ENCODE data around the gene RIPOR3. TPM values are rescaled to one million over a fixed set of nuclear protein-coding genes. Genes with fewer than 3 reads are reported as not detected.

The RIPOR3 gene
- total RNA-seq, 1 experiment from 2014 or later: 0.46 TPM

DNA sequence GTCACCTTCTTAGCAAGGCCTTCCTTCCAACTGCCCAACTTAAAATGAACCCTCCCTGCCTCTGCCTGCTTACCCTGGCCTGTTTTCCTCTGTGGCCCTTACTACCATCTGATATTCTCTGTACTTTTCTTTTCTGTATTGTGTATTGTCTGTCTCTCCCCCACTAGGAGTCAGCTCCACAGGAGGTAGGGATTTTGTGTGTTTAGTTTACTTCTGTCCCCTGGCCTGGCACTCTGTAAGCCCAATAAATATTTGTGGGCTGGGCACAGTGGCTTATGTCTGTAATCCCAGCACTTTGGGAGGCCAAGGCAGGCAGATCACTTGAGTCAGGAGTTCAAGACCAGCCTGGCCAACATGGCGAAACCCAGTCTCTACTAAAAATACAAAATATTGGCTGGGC, 72.8 kb downstream of the RIPOR3 start:
- Histone ChIP-seq H3K18ac (ENCODE audit: insufficient read length, low read depth, low read length) (no peak overlapping the region), H2BK20ac (ENCODE audit: low read depth, low read length, poor library complexity, severe bottlenecking) (no peak overlapping the region), H3K27ac (ENCODE audit: insufficient read length, low read depth, low read length) (no peak overlapping the region), H3K9me3 (ENCODE audit: control insufficient read depth, low read depth, low read length) (no peaks in the 10 kb centered on the region), H2AFZ (ENCODE audit: low read length) (no peak overlapping the region), H3K4me2 (ENCODE audit: insufficient read depth, insufficient read length, low read length) (no peak overlapping the region), H4K91ac (ENCODE audit: insufficient read length, low read depth, low read length) (no peak overlapping the region), H3K23ac (ENCODE audit: insufficient read length, low read depth, low read length) (no peak overlapping the region), H3K79me2 (ENCODE audit: insufficient read depth, low read length) (no peaks in the 10 kb centered on the region), H3K79me1 (ENCODE audit: insufficient read depth, low read depth, low read length, poor library complexity, severe bottlenecking) (no peaks in the 10 kb centered on the region), H2BK120ac (ENCODE audit: low read depth, low read length, poor library complexity, severe bottlenecking) (no peak overlapping the region), H3T11ph (ENCODE audit: low read length) (no peak overlapping the region), H2BK15ac (ENCODE audit: low read depth, low read length) (no peak overlapping the region), H3K4me1 (ENCODE audit: insufficient read depth, low read length) (no peaks in the 10 kb centered on the region), H2BK5ac (ENCODE audit: insufficient read length, low read length) (no peak overlapping the region), H3K9ac (ENCODE audit: extremely low read depth, insufficient read length, low read length) (no peak overlapping the region), H3K27me3 (ENCODE audit: insufficient read depth, low read length) (no peaks in the 10 kb centered on the region), H3K4ac (ENCODE audit: low read depth, low read length) (no peak overlapping the region), H3K23me2 (ENCODE audit: insufficient read length, low read depth, low read length, poor library complexity, severe bottlenecking) (no peaks in the 10 kb centered on the region), H2AK5ac (ENCODE audit: insufficient read length, low read length) (no peak overlapping the region), H4K20me1 (ENCODE audit: control insufficient read depth, insufficient read depth, insufficient read length) (no peaks in the 10 kb centered on the region), H3K56ac (ENCODE audit: insufficient read length, low read depth, low read length) (no peak overlapping the region), H2BK12ac (ENCODE audit: insufficient read length, low read depth, low read length) (no peak overlapping the region), H4K8ac (replicated peaks; ENCODE audit: insufficient read length, low read depth, low read length) (no peak overlapping the region), H4K5ac (ENCODE audit: insufficient read length, low read depth, low read length) (no peak overlapping the region), H3K14ac (ENCODE audit: insufficient read depth, low read length) (no peak overlapping the region)
- peaks cover 0 to 12% (median 2%) of the 10 kb centered on the region in 3 experiments; a peak in 5 of 7 replicates for H3K36me3 Mint-ChIP-seq (ENCODE audit: insufficient read depth in 1 of 3, low read depth in 3 of 3)
- H3K9me3 Mint-ChIP-seq: peaks cover 6 to 12% of the 10 kb centered on the region in 2 experiments
- H3K27ac Mint-ChIP-seq: peak overlapping the region in 1 of 3 experiments; percentile 66; a peak in 1 of 7 replicates
- no peaks in the 10 kb centered on the region; the same call in 1 of the 2 replicates for H3K27me3 Mint-ChIP-seq (ENCODE audit: low read depth)
- H3K4me3 Mint-ChIP-seq: no peak overlapping the region
- peaks cover 0 to 5% of the 10 kb centered on the region in 2 experiments; a peak in 3 of 4 replicates for H3K4me1 Mint-ChIP-seq
- TF ChIP-seq, protein P1, sequence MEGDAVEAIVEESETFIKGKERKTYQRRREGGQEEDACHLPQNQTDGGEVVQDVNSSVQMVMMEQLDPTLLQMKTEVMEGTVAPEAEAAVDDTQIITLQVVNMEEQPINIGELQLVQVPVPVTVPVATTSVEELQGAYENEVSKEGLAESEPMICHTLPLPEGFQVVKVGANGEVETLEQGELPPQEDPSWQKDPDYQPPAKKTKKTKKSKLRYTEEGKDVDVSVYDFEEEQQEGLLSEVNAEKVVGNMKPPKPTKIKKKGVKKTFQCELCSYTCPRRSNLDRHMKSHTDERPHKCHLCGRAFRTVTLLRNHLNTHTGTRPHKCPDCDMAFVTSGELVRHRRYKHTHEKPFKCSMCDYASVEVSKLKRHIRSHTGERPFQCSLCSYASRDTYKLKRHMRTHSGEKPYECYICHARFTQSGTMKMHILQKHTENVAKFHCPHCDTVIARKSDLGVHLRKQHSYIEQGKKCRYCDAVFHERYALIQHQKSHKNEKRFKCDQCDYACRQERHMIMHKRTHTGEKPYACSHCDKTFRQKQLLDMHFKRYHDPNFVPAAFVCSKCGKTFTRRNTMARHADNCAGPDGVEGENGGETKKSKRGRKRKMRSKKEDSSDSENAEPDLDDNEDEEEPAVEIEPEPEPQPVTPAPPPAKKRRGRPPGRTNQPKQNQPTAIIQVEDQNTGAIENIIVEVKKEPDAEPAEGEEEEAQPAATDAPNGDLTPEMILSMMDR (conservative IDR thresholded peaks at IDR 0.05): no peak
- no CpG with 5 or more reads among the region's 1 CpG for WGBS (ENCODE audit: extremely low coverage, insufficient read length, low lambda C conversion rate)
- DNase-seq: no peak
